HepG2 (cell line): ENCODE measurements around the gene TAF6L. TPM values are rescaled to one million over a fixed set of nuclear protein-coding genes. Genes with fewer than 3 reads are reported as not detected.

Experiments
- AKAP8 ChIP-seq: sonication (generic); formaldehyde crosslinking; IDR thresholded peaks from 2 replicates; pipeline ENCODE4 v1.5.1; 2020; ENCODE audit warnings: mild to moderate bottlenecking, missing genetic modification reagents
- BATF2 ChIP-seq: sonication (generic); formaldehyde crosslinking; IDR thresholded peaks from 2 replicates; pipeline ENCODE4 v1.8.0; 2022; ENCODE audit warnings: mild to moderate bottlenecking, missing genetic modification reagents, moderate library complexity
- CBX1 ChIP-seq: IDR thresholded peaks from one replicate; pipeline ENCODE4 v1.6.1; 2016; ENCODE audit warnings: antibody characterized with exemption, low read depth
- FOXM1 ChIP-seq: sonication (generic); formaldehyde crosslinking; IDR thresholded peaks from 2 replicates; pipeline ENCODE4 v1.5.0; 2020; ENCODE audit warnings: missing genetic modification reagents
- HIVEP1 ChIP-seq: sonication (generic); formaldehyde crosslinking; IDR thresholded peaks from 2 replicates; pipeline ENCODE4 v1.4.0; 2020; ENCODE audit warnings: mild to moderate bottlenecking, missing genetic modification reagents
- IRF9 ChIP-seq: sonication (generic); formaldehyde crosslinking; IDR thresholded peaks from 2 replicates; pipeline ENCODE4 v1.8.0; 2022; ENCODE audit warnings: missing genetic modification reagents, mild to moderate bottlenecking, borderline replicate concordance
- KLF11 ChIP-seq: IDR thresholded peaks from 2 replicates; pipeline ENCODE4 v1.6.1; 2016; ENCODE audit warnings: missing compliant biosample characterization
- MED1 ChIP-seq: sonication (generic); formaldehyde crosslinking; IDR thresholded peaks from 2 replicates; pipeline ENCODE4 v1.4.0; 2020; ENCODE audit warnings: missing genetic modification reagents
- NR2F2 ChIP-seq: IDR thresholded peaks from 2 replicates; pipeline ENCODE4 v1.6.1; 2012; ENCODE audit warnings: low read depth, inconsistent platforms, borderline replicate concordance
- PTBP1 ChIP-seq: fragments of 200-400 bp; formaldehyde crosslinking; IDR thresholded peaks from 2 replicates; pipeline ENCODE4 v1.6.1; 2018; ENCODE audit warnings: low read length, low read depth; ENCODE audit not compliant: poor library complexity, severe bottlenecking
- RBM22 ChIP-seq: fragments of 200-400 bp; formaldehyde crosslinking; optimal IDR thresholded peaks from 2 replicates; pipeline ENCODE3; 2017; ENCODE audit warnings: mild to moderate bottlenecking, low read length, moderate library complexity
- SP2 ChIP-seq: sonication (generic); formaldehyde crosslinking; IDR thresholded peaks from 2 replicates; pipeline ENCODE4 v1.5.1; 2020; ENCODE audit warnings: mild to moderate bottlenecking, missing genetic modification reagents
- SRSF9 ChIP-seq: fragments of 200-400 bp; formaldehyde crosslinking; IDR thresholded peaks from 2 replicates; pipeline ENCODE4 v1.6.1; 2018; ENCODE audit warnings: borderline replicate concordance, mild to moderate bottlenecking, low read depth, low read length; ENCODE audit not compliant: insufficient read depth, poor library complexity, severe bottlenecking
- WIZ ChIP-seq: sonication (generic); formaldehyde crosslinking; IDR thresholded peaks from 2 replicates; pipeline ENCODE4 v1.5.1; 2020; ENCODE audit warnings: mild to moderate bottlenecking, missing genetic modification reagents
- ZFP1 ChIP-seq: IDR thresholded peaks from 2 replicates; pipeline ENCODE4 v1.6.1; 2016
- ZNF264 ChIP-seq: sonication (generic); formaldehyde crosslinking; IDR thresholded peaks from 2 replicates; pipeline ENCODE4 v1.4.0; 2020; ENCODE audit warnings: missing genetic modification reagents
- ZNF430 ChIP-seq: sonication (generic); formaldehyde crosslinking; IDR thresholded peaks from 2 replicates; pipeline ENCODE4 v1.9.0; 2021; ENCODE audit warnings: mild to moderate bottlenecking, missing genetic modification reagents
- ZNF451 ChIP-seq: sonication (generic); formaldehyde crosslinking; IDR thresholded peaks from 2 replicates; pipeline ENCODE4 v1.5.0; 2020; ENCODE audit warnings: mild to moderate bottlenecking, missing genetic modification reagents
- ZNF614 ChIP-seq: IDR thresholded peaks from 2 replicates; pipeline ENCODE4 v1.6.1; 2018; ENCODE audit warnings: missing biosample characterization, missing genetic modification reagents, inconsistent platforms, borderline replicate concordance
- ZNF629 ChIP-seq: sonication (generic); formaldehyde crosslinking; conservative IDR thresholded peaks from 2 replicates; pipeline ENCODE4 v1.5.0; 2020; ENCODE audit warnings: missing genetic modification reagents
- ZNF761 ChIP-seq: sonication (generic); formaldehyde crosslinking; conservative IDR thresholded peaks from 2 replicates; pipeline ENCODE4 v1.4.0; 2020; ENCODE audit warnings: mild to moderate bottlenecking, missing genetic modification reagents
- ZNF776 ChIP-seq: sonication (generic); formaldehyde crosslinking; IDR thresholded peaks from 2 replicates; pipeline ENCODE4 v1.4.0; 2020; ENCODE audit warnings: mild to moderate bottlenecking, missing genetic modification reagents
- polyA plus RNA-seq, 8 experiments: library from polyadenylated mRNA; depleted of rRNA in 3 of 8; stranded (reverse) in 7 of 8; unstranded in 1 of 8; fragments of >200 nt; fragmentation: Illumina TruSeq in 4 of 8; extraction: Trizol in 4 of 8; gene quantifications; 2 replicates each; pipeline versions ENCODE4 v1.2.1 to v1.2.3, GENCODE V29; 2011 to 2016; ENCODE audit warnings: low read depth in 4 of 8, missing spikeins in 1 of 8, mixed read lengths in 1 of 8; ENCODE audit not compliant: insufficient read depth in 1 of 8
- total RNA-seq, 5 experiments: library from RNA; depleted of rRNA; stranded (reverse); fragments of >200 nt; fragmentation: Illumina TruSeq; extraction: Trizol; gene quantifications; 2 replicates each; pipeline ENCODE4 v1.2.3, GENCODE V29; 2016; ENCODE audit warnings: low read depth in 1 of 5
- TF ChIP-seq, protein P1 (sequence below): sonication (generic); formaldehyde crosslinking; IDR thresholded peaks from 2 replicates; pipeline ENCODE4 v1.8.1; 2023; ENCODE audit warnings: mild to moderate bottlenecking, missing genetic modification reagents

TAF6L gene
- total and polyA plus RNA-seq, 2 of the 13 experiments (the other 11 are each of a cell fraction or from before 2014, with no cell fraction given), result 12.6 to 19.4 TPM

GRCh38 chr11:62832336-62833234 lies 61.4 kb downstream of the TAF6L start, which contains the start of gene TEX54 (continued):
- TF ChIP-seq MED1 (peak; percentile 35; the same call in 1 of the 2 replicates), FOXM1 (CRISPR knock-in tag) (no peak), ZFP1 (CRISPR knock-in tag) (no peak), SP2 (CRISPR knock-in tag) (no peak), SRSF9 (no peak), HIVEP1 (CRISPR knock-in tag) (no peak), BATF2 (CRISPR knock-in tag) (no peak), ZNF430 (no peak), ZNF776 (CRISPR knock-in tag) (no peak), RBM22 (peak; percentile 88), ZNF451 (0 out of 2 replicates have a peak, but pooled peaks have one; percentile 15), ZNF614 (CRISPR knock-in tag) (0 out of 2 replicates have a peak, but pooled peaks have one; percentile 31), AKAP8 (no peak), NR2F2 (no peak), KLF11 (CRISPR knock-in tag) (no peak), PTBP1 (no peak), IRF9 (no peak), ZNF761 (no peak), ZNF264 (CRISPR knock-in tag) (no peak), WIZ (CRISPR knock-in tag) (no peak), ZNF629 (CRISPR knock-in tag) (no peak), CBX1 (no peak)
- TF ChIP-seq, protein P1, sequence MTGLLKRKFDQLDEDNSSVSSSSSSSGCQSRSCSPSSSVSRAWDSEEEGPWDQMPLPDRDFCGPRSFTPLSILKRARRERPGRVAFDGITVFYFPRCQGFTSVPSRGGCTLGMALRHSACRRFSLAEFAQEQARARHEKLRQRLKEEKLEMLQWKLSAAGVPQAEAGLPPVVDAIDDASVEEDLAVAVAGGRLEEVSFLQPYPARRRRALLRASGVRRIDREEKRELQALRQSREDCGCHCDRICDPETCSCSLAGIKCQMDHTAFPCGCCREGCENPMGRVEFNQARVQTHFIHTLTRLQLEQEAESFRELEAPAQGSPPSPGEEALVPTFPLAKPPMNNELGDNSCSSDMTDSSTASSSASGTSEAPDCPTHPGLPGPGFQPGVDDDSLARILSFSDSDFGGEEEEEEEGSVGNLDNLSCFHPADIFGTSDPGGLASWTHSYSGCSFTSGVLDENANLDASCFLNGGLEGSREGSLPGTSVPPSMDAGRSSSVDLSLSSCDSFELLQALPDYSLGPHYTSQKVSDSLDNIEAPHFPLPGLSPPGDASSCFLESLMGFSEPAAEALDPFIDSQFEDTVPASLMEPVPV (CRISPR knock-in tag), result 0 out of 2 replicates have a peak, but pooled peaks have one; percentile 58
